Fibroblast of lung (primary cell): ENCODE results near the gene CRYBG1. TPM values are rescaled to one million over a fixed set of nuclear protein-coding genes. Genes with fewer than 3 reads are reported as not detected.

Experiments
- DNase-seq, 2 donors: peaks; one replicate each; pipeline versions ENCODE4 v3.0.0 to v3.0.0-alpha.2; 2010; ENCODE audit warnings: low read depth in 2 of 2
- H2AFZ ChIP-seq: 2 replicates; pipeline ENCODE4 v1.5.1; 2012; ENCODE audit warnings: low read length, control low read depth, inconsistent platforms
- H3K27ac ChIP-seq: 2 replicates; pipeline ENCODE4 v1.5.1; 2011; ENCODE audit warnings: low read length, control low read depth; ENCODE audit not compliant: insufficient read depth
- H3K27me3 ChIP-seq: 2 replicates; pipeline ENCODE4 v1.5.1; 2011; ENCODE audit warnings: mild to moderate bottlenecking, low read length; ENCODE audit not compliant: control insufficient read depth, insufficient read depth
- H3K36me3 ChIP-seq: 2 replicates; pipeline ENCODE4 v1.5.1; 2011; ENCODE audit warnings: low read length; ENCODE audit not compliant: control insufficient read depth, insufficient read depth
- H3K4me1 ChIP-seq: 2 replicates; pipeline ENCODE4 v1.5.1; 2011; ENCODE audit warnings: low read length; ENCODE audit not compliant: control insufficient read depth, insufficient read depth; ENCODE audit errors: extremely low read depth
- H3K4me2 ChIP-seq: 2 replicates; pipeline ENCODE4 v1.5.1; 2011; ENCODE audit warnings: low read length, control low read depth; ENCODE audit not compliant: insufficient read depth; ENCODE audit errors: extremely low read depth
- H3K4me3 ChIP-seq, 4 experiments: fragments of 200-600 bp in 1 of 4; sonication (generic) in 1 of 4; replicated peaks in 1 of 4; 2 replicates each; pipeline ENCODE4 v1.5.1; 2011 to 2016; ENCODE audit warnings: low read length in 4 of 4, low read depth in 3 of 4, mild to moderate bottlenecking in 3 of 4, control low read depth in 2 of 4, inconsistent platforms in 1 of 4, mixed read lengths in 1 of 4; ENCODE audit not compliant: insufficient read depth in 1 of 4; ENCODE audit errors: control extremely low read depth in 1 of 4
- H3K79me2 ChIP-seq: 2 replicates; pipeline ENCODE4 v1.5.1; 2012; ENCODE audit warnings: mild to moderate bottlenecking, low read length, inconsistent platforms; ENCODE audit not compliant: control insufficient read depth, insufficient read depth
- H3K9ac ChIP-seq: 2 replicates; pipeline ENCODE4 v1.5.1; 2011; ENCODE audit warnings: mild to moderate bottlenecking, low read length, control low read depth; ENCODE audit not compliant: insufficient read depth
- H3K9me3 ChIP-seq: 2 replicates; pipeline ENCODE4 v1.5.1; 2012; ENCODE audit warnings: low read depth, low read length; ENCODE audit not compliant: control insufficient read depth, insufficient read depth
- H4K20me1 ChIP-seq: 2 replicates; pipeline ENCODE4 v1.5.1; 2011; ENCODE audit warnings: low read length; ENCODE audit not compliant: control insufficient read depth, insufficient read depth; ENCODE audit errors: extremely low read depth
- CTCF ChIP-seq, 2 donors: IDR thresholded peaks in 1 of 2; conservative IDR thresholded peaks in 1 of 2; 1 replicate in 1 of 2; 2 replicates in 1 of 2; pipeline ENCODE4 v1.5.1; 2011 to 2012; ENCODE audit warnings: low read length in 2 of 2, control low read depth in 1 of 2, inconsistent platforms in 1 of 2, low read depth in 1 of 2, mild to moderate bottlenecking in 1 of 2
- EZH2 ChIP-seq: IDR thresholded peaks from 2 replicates; pipeline ENCODE4 v1.5.1; 2012; ENCODE audit warnings: low read length, control low read depth, mild to moderate bottlenecking; ENCODE audit errors: missing control alignments
- polyA plus RNA-seq, 2 donors: library from polyadenylated mRNA; depleted of rRNA in 1 of 2; stranded (reverse) in 1 of 2; unstranded in 1 of 2; fragments of >200 nt; gene quantifications; 2 replicates each; pipeline ENCODE4 v1.2.1, GENCODE V29; 2011 to 2012; ENCODE audit warnings: missing spikeins in 1 of 2
- total RNA-seq: library from RNA; depleted of rRNA; stranded (reverse); fragments of >200 nt; gene quantifications from 2 replicates; pipeline ENCODE4 v1.2.1, GENCODE V29; 2014

Gene CRYBG1
- total and polyA plus RNA-seq, 2 donors (not counting 1 experiment from before 2014, with no cell fraction given): 4.3 to 10.1 TPM

- no peaks in the 10 kb centered on the region for H3K4me1 ChIP-seq
- no peaks in the 10 kb centered on the region for H3K27me3 ChIP-seq
- DNase-seq: no peak
- H4K20me1 ChIP-seq: no peaks in the 10 kb centered on the region
- no peak overlapping the region for H3K4me2 ChIP-seq
- TF ChIP-seq EZH2: no peak
- TF ChIP-seq CTCF (conservative IDR thresholded peaks at IDR 0.05 in 1 of 2, IDR thresholded peaks at IDR 0.05 in 1 of 2; ENCODE audit: low read depth in 1 of 2, low read length in 2 of 2): no peak
- H3K9ac ChIP-seq: no peak overlapping the region
- H3K4me3 ChIP-seq: no peak overlapping the region
- H3K79me2 ChIP-seq: no peaks in the 10 kb centered on the region
- no peaks in the 10 kb centered on the region for H3K36me3 ChIP-seq
- H2AFZ ChIP-seq: no peak overlapping the region
- H3K27ac ChIP-seq: no peak overlapping the region
- H3K9me3 ChIP-seq: no peaks in the 10 kb centered on the region
Observed at GRCh38 chr6:106477790-106478189, 117.3 kb downstream of the CRYBG1 start.

GRCh38 chr6:106486236-106486635 lies 125.7 kb downstream of the CRYBG1 start:
- Histone ChIP-seq H2AFZ (no peak overlapping the region), H3K9ac (no peak overlapping the region), H3K9me3 (no peaks in the 10 kb centered on the region), H3K4me2 (no peak overlapping the region), H3K27me3 (peaks cover 3% of the 10 kb centered on the region), H3K4me1 (no peaks in the 10 kb centered on the region), H3K4me3 (no peak overlapping the region), H3K27ac (no peak overlapping the region), H3K36me3 (no peaks in the 10 kb centered on the region), H3K79me2 (no peaks in the 10 kb centered on the region), H4K20me1 (no peaks in the 10 kb centered on the region)
- TF ChIP-seq CTCF (conservative IDR thresholded peaks at IDR 0.05 in 1 of 2, IDR thresholded peaks at IDR 0.05 in 1 of 2; ENCODE audit: low read depth in 1 of 2, low read length in 2 of 2): no peak
- TF ChIP-seq EZH2: no peak
- peak in 1 of 2 donors; percentile 94 for DNase-seq

GRCh38 chr6:106488494-106489370 lies 128.2 kb downstream of the CRYBG1 start:
- TF ChIP-seq CTCF (conservative IDR thresholded peaks at IDR 0.05 in 1 of 2, IDR thresholded peaks at IDR 0.05 in 1 of 2; ENCODE audit: low read depth in 1 of 2, low read length in 2 of 2) (no peak), EZH2 (no peak)
- Histone ChIP-seq H3K4me2 (no peak overlapping the region), H3K27ac (no peak overlapping the region), H2AFZ (no peak overlapping the region), H3K9me3 (no peaks in the 10 kb centered on the region), H3K27me3 (peaks cover 3% of the 10 kb centered on the region), H3K79me2 (no peaks in the 10 kb centered on the region), H4K20me1 (no peaks in the 10 kb centered on the region), H3K9ac (no peak overlapping the region), H3K4me3 (no peak overlapping the region), H3K4me1 (no peaks in the 10 kb centered on the region), H3K36me3 (no peaks in the 10 kb centered on the region)
- peak in 1 of 2 donors; percentile 83 for DNase-seq
